HG03521 (cell line): Measurements from ENCODE around the gene ZBTB7C.

Experiments used
- ATAC-seq: cut with Tn5 transposase; IDR thresholded peaks from one replicate; pipeline ENCODE4 v1.9.1; 2021; ENCODE audit warnings: mild to moderate bottlenecking, moderate library complexity; ENCODE audit not compliant: unreplicated experiment

ZBTB7C gene

DNA sequence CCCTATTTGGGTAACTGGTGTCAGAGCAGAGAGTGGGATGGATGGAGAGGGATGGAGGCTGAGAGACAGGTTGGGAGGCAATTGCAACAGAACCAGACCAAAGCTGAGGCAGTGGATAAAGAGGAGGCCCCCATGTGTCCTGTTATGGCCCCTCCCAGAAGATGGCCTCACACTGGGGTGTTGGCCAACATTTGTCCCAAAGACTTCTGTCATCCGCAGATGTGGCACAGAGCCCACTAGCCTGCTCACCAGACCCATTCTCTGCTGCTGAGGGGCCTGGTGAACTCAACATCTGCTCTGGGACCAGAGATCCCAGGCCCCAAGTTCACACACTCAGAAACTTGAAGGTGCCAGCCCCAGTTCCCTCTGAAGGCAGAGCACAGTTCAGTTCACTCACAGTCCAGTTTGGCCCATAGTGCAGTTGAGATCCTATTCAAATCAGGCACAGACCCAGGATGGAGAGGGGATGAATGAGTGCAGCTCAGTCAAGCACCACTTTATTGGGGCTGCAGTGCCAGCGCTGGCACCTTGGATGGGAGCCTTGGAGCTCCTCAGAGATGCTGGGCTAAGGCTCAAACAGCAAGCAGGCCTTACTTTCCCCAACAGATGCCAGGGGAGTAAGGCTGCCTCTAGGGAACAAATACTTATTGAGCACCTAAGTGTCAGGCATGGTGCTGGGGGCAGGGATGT, 189.2 kb downstream of the ZBTB7C start:
- no peak for ATAC-seq

DNA sequence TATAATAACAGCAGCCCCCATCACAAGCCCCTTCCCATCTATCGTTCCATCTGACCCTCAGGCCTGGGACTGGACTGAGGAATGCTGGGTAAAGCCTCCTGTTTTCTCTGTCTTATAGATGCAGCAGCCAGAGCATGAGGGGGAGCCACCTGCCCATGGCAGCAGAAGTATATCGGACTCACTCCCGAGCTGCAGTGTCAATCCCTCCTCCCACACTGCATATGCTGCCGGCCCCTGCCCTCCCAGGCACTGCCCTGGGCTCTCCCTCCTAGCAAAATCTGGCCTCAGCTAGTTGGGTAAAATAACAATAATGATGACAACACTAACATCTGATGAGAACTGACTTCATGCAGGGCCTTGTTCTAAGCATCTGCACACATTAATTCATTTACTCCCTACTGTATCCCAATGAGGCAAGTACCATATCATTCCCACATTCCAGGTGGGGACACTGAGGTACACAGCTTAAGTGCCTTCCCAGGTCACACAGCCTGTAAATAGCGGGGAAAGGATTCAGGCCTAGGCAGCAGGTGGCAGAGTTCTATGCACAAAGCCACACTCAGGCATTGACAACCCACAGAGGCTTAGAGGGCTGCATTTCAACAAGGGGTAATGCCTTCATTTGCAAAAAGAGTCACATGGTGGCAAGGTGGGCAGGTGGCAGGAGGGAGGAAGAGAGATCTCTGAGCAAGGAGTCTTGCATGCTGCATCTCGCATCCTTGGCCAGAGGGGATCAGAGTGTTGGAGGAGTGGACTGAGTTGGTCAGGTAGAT, 190.0 kb downstream of the ZBTB7C start:
- ATAC-seq = no peak

DNA sequence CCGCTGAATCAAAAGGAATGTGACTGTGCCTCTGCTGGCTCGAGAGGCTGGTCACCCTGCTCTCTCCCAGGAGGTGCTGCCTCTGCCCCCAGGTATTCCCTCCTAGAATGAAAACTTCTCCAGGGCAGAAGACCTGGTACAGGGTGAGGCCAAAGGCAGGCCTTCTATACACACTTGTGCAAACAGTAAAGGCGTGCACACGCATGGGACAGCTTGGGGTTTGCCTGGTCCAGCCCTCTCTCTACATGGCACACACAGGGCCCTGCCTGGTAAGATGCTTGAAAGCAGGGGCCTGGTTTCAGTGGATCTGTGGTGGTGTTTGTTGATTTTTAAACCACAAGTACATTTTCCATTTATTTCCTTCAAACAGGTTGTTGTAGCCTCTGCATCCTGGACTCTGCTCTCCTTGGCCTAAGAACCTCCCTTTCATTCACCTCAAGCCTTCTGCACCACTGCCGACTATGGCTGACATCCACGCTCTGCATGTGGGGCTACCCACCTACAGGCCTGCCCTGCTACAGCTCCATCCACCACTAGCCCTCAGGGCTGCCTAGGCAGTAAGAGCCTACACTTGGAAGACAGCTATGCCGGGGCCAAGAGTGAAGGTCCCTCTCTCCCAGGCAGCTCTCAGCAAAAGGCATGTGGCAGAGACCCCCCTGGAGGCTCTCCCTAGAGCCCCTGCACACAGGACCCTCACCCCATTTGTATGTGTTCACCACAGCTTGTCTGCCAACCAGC, 190.7 kb downstream of the ZBTB7C start:
- no peak for ATAC-seq

DNA sequence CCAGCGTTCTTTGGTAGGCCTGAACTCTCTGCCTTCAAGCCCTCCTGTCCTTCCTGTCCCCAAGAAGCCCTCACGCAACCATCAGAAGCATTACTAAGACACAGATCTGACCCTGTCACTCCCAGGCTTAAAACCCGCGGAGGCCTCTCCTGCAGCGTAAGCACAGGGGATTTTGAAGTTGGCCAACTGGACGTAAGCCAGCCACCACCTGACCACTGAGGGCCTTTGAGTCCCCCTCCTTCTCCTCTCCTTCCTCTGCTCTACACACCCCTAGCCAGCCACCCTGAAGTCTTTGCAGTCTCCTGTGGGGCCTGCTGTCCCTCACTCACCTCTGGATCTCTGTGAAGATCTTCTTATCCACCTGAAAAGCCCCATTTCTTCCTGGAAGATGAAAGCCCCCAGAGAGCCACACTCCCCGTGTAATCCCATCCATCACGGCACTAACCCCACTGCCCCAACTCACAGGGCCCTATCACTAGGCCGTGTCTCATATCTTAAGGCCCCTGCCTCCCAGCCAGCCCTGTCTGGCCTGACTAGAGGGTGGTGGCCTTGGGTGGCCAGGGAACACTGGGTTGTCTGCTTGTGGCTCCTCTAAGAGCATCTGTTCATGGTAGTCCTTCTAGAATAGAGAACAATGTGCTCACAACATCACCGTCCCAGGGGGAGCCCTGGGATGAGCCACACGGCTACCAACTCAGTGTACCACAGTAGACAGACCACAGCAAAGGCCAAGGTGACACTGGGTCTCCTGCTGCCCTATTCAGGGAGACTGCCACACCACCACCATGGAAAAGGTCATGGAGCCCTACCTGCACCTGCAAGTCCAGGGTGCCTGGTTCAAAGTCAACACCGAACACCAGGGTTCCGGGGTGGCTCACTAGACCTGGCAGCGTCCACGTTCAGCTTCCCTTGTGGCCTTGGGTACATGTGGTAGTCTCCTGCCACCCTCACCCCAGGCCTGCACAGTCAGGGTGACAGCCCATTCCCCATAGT, 191.6 kb downstream of the ZBTB7C start:
- no peak for ATAC-seq

DNA sequence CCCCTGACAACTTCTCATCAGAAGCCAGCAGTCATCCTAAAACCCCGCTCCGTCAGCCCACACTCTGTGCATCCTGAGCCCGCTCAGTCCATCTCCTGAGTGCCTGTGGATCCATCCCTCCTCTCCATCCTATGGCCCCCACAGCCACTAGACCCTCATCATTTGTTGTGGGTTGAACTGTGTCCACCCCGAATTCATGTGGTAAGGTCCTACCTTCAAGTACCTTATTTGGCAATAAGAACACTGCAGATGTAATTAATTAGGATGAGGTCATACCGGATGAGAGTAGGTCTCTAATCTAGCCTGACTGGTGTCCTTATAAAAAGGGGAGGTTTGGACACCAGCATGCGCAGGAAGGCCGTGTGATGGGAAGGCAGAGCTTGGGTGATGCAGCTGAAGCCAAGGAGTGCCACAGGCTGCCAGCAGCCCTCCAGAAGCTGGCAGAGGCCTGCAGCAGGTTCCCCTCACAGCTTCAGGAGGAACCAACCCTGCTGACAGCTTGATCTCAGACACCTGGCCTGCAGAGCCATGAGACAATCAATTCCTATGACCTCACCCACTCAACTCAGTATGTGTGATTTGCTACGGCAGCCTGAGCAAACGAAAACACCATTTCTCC, 192.4 kb downstream of the ZBTB7C start:
- ATAC-seq = no peak

DNA sequence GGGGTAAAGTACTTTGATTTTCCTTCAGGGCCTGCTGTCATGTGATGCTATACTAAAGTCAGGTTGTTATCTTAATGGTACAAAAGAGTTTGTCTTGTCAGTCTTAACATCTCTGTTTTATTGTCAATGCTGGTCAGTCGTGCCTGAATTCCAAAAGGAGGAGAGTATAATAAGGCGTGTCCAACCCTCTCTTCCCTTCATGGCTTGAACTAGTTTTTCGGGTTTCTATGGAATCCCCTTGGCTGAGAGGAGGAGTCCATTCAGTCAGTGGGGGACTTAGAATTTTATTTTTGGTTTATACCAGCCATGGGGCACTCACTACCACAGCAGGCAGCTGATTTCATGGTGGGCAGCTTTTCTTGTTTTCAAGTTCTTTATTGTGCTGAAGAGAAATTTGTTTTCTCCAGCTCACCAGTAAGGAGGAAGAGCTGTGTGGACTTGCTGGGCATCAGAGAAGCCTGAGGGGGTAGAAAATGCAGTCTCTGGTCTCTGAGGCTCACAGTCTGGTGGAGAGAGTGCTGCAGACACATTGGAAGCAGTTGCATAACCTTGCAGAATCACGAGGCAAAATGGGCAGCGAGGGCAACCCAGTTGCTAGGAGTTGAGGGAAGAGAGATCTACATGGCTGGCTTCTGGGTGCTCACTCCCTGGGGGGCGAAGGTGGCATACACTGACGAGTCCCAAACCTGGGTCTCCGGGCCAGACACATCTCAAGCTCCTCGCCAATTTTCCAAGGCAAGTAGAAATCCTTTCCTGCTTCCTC, 193.1 kb downstream of the ZBTB7C start:
- ATAC-seq = no peak

DNA sequence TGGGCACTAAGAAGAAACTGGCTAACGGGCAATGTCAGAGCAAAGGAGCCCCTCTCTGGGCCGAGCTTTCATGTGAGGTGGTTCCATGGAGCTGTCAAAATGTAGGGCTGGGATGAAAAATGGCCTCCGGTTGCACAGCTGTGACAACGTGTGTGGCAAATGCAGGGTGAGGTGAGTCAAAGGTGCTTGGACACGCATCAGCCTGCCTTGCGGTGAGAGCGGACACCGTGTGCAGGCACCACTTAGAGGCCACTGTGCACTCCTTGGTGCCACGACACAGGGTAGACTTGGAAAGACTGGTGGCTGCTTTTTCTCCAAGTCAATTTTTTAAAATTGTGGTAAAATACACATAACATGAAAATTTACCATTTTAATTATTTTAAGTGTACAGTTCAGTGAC, 195.4 kb downstream of the ZBTB7C start:
- no peak for ATAC-seq

DNA sequence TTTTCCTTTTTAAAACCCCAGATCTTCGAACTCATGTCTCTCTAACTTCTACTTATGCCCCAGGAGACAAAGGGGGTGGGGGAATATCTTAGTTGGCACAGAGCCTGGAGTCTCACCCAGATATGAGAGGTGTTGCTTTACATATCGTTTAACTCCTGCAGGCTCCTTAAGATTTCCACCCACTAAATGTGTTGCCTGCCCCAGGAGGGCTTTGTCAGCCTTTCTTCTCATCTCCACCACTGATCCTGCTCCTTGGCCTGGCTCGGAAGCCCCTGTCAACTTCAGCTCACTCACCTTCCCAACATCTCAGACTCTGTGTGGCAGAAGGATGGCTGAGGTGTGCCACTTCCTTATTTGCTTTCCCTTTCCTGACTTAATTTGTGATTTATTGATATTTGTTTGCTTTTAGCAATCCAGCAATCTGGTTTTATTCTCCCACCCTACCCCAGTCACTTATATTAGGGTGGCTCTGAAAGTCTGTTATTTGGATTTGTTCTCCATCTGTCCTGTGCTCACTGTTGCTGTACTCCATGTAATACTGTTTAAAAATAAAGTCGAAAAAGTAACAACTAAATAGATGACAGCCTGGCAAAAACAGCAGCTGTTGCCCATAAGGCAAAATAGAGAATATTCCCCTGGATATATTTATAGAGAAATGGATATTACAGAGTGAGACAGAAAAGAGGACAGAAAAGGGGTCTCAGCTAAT, 200.6 kb downstream of the ZBTB7C start:
- no peak for ATAC-seq

DNA sequence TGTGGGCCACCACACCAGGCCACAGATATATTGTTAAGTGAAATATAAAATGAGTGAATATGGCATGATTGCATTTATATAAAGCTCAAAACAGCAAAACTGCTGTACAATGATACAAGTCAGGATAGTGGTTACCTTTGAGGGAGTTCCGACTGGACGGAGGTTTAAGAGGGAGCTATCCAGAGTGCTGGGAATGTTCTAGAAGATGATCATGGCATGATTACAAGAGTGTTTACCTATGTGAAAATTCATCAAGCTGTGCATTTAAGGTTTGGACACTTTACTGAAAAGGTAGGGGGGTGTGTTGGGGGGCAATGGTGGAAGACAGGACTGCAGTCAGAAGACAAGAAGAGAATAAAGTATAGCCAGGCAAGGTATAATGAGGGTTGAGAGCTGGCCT, 201.4 kb downstream of the ZBTB7C start:
- ATAC-seq = no peak

DNA sequence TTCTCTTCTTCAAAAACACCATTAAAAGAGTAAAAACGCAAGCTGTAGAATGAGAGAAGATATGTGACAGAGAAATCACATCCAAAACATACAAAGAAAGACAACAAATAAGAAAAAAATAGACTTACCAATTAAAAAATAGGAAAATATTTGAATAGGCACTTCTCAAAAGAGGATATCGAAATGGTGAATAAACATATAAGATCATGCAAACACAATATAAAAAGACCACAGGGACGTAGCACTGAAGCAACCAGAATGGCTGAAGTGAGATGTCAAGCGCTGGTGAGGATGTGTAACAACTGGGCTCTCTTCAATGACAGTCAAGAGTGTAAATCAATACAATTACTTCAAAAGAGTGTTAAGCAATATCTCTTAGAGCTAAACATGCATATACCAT, 202.3 kb downstream of the ZBTB7C start:
- ATAC-seq = no peak

DNA sequence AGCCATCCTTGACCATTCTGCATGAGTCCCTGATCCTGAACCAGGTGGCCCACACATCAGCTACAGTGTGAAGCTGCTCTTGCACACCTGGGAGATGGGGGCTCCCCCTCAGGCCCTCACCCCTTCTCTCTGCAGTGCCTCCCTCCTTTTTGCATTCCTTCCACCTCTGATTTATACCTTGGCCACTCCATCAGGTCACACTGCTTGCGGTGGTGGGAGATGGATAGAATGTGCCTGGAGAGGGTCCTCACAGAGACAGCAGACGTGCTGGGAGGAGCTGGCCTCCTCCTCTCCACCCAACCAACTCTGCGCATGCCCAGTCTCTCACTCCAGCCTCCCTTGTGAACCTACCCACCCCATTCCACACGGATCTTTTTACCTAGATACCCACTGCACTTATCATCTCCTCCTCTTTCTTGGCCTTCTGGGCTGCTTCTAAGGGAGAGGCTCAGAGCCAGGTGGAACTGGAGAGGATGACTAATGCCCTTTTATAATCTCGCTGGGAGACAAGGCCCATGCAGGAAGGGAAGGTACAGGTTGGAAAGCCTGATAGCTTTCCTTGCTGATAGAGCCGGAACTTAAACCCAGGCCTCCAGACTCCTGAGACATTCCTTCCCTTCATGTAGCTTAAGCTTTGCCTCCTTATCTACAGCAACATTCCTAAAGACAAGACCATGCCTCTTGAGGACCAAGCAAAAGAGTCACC, 205.1 kb downstream of the ZBTB7C start:
- no peak for ATAC-seq

DNA sequence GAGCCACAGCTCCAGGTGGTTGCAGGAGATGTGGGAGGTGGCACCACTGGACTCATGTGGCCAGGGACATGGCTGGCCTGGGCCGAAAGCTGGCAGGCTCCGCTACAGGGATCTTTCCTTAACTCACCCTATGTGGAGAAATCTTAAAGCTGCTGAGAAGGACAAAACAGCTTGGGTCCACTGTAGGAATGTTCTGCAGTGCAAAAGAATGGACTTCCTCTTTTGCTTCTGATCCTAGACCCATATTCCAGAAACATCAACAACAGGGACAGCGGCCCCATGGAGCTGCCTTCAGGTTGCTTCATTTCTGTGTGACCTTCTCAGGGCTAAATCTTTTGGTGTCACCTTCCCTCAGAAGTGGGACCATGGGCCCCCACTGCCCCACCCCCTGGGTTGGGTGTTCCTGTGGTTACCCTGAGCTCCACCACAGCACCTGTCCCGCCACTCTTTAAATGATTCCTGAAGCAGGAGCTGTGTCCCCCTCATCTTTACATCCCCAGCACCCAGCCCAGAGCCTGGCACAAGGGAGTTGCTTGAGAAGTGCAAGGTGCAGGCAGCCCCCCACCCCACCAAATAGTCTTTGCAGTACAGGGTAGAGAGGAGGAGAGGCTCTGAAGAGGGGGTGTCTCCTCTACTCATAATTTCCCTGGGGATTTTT, 205.8 kb downstream of the ZBTB7C start:
- no peak for ATAC-seq

DNA sequence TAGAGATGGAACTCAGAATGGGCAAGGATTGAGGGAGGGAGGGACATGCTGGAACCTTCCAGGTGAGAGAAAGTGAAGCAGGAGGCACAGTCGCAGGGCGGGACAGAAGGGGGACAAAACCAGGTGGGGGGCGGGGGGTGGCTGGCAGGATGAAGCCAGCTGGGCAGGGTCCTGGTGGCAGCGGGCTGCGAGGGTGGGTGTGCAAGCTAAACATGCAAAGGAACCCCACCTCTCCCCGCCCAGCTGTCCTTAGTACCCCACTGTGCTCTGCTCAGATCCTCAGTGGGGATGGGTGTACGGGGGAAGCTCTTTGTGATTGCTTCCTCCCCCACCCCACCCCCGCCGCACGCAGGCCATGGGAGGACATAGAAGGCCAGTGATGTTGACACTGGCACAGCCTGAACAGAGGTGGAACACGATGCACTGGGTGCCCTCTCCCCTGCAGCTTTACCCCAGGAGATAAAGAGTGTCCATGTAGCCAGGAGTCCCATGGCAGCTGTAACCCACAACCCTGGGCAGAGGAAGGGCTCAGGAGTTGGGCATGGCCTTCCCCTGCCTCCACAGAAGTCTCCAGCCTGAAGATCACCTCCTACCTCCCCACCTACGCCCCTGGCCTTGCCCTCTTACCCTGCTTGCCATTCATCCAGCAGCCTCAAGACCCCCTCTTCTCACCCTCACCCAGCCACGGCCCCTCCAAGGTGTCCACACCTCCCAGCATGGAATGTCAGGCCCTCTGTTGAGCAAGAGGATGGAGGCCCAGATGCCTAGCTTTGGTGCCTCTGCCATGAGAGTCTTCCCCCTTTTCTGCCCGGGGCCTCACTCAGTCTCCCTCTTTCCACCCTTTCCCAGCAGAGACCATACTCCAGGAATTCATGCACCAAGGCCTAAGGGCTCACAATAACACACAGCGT, 206.6 kb downstream of the ZBTB7C start:
- ATAC-seq = no peak

DNA sequence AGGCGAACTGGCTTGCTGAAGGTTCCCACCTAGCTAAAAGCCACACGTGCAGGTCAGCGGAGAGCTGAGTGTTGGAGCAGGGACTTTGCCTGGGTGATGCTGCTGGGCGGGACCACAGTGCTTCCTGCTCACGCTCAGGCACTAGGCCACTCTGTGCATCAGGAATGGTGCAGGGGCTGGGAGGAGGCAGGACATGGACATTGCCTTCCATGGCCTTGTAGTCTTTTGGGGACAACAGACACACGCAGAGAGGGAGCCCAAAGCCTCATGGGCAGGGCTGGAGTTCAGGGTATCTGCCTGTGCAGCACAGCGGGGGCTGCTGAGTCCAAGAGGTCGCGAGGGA, 207.2 kb downstream of the ZBTB7C start:
- no peak for ATAC-seq

DNA sequence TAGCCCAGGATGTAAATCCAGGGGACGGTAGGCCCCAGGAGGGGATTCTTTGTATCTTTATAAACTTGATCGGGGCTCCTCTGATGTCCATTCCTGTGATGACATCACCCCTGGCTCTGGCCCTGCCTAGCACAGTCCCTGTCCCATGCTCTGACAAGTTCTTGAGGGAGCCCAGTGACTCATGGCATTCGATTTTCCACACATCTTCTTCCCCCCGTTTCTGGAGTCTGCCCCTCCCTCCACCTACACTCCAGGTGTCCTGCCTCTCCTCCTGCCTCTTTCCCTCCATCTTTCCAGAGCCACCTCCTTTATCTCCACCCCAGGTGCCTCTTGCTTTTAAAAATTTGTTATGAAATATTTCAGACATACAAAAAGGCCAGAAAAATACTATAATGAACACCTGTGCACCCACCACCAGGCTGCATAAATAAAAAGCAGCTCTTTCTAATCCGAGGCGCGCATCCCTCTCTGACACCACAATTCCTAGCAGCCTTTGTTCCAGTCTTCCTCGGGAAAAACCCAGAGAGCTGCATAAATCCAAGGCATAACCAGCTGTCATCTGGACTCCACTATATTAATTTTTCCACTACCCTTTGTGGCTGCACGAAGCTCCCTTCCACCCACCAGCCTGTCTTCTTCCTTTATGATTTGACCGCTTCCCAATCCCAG, 207.7 kb downstream of the ZBTB7C start:
- no peak for ATAC-seq

DNA sequence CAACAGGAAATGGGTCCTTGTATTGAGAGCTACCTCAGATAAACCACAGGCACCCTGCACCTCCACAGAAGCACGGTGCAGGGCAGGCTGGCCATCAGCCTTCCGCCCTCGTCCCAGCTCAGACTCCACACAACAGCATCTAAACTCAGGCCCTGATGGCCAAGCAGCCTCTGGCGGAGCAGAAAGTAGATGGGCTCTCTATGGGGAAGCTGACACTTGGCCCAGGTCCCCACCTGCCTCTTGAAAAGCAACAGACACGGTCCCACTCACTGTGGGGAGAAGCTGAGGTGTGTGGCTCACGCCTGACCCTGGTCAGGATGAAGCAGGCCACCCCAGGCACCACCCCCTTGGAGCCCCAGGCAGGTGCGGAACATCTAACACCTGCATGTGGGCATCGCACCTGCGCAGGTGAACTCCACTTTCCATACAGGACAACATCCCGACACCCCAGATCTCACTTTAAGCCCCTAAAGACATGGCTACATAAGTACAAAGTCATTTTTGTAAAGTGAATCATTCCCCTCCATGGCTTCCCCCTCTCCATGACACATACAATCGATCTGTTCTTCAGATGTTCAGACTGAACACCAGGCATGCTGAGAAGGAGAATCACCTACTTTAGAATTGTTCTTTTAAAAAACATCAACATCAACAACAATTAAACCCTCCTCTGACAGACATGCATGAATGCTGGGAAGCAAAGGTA, 208.4 kb downstream of the ZBTB7C start:
- ATAC-seq = no peak
